H1 (cell line): ENCODE data around the gene ZNF560. TPM values are rescaled to one million over a fixed set of nuclear protein-coding genes. Genes with fewer than 3 reads are reported as not detected.
A peak's percentile ranks its signal among the peaks of the same experiment; 100 is the strongest.

Source experiments
- CTCF ChIA-PET: fragments of 300-600 bp; sonication (Branson Sonifier 250); formaldehyde crosslinking; loops from one replicate; lab custom pipeline; 2021; ENCODE audit not compliant: partially characterized antibody; lab: Charles Lee
- POLR2A ChIA-PET: fragments of 300-600 bp; sonication (Branson Sonifier 250); formaldehyde crosslinking; loops from one replicate; lab custom pipeline; 2021; ENCODE audit warnings: inconsistent platforms; ENCODE audit not compliant: partially characterized antibody; lab: Charles Lee
- DNase-seq, 2 experiments: peaks; one replicate each; pipeline versions ENCODE4 v3.0.0 to v3.0.0-alpha.2; 2010 to 2022; ENCODE audit warnings: low spot score in 2 of 2, low read depth in 1 of 2, mixed read lengths in 1 of 2
- FAIRE-seq: peaks from 2 replicates; lab custom pipeline; 2011; peaks lifted over from hg19 to GRCh38; lab: Jason Lieb, UNC
- H2AFZ ChIP-seq: 2 replicates; pipeline ENCODE4 v1.8.1; 2012; ENCODE audit warnings: low read length, inconsistent platforms
- H2AK5ac ChIP-seq: 2 replicates; pipeline ENCODE4 v1.6.1; 2013; ENCODE audit warnings: low read depth, low read length
- H2BK120ac ChIP-seq: replicated peaks from 2 replicates; pipeline ENCODE3; 2013; ENCODE audit warnings: low read depth, low read length, inconsistent platforms
- H2BK12ac ChIP-seq: 2 replicates; pipeline ENCODE4 v1.6.1; 2013; ENCODE audit warnings: low read depth, low read length
- H2BK15ac ChIP-seq: 2 replicates; pipeline ENCODE4 v1.6.1; 2013; ENCODE audit warnings: low read length
- H2BK20ac ChIP-seq: 2 replicates; pipeline ENCODE4 v1.6.1; 2013; ENCODE audit warnings: low read length
- H2BK5ac ChIP-seq: 2 replicates; pipeline ENCODE4 v1.6.1; 2013; ENCODE audit warnings: low read depth, low read length
- H3K14ac ChIP-seq: 2 replicates; pipeline ENCODE4 v1.6.1; 2013; ENCODE audit warnings: inconsistent platforms; ENCODE audit not compliant: insufficient read length
- H3K18ac ChIP-seq: 2 replicates; pipeline ENCODE4 v1.6.1; 2013; ENCODE audit warnings: low read length; ENCODE audit errors: extremely low read depth
- H3K23ac ChIP-seq: 2 replicates; pipeline ENCODE4 v1.6.1; 2013; ENCODE audit warnings: inconsistent platforms; ENCODE audit not compliant: insufficient read length
- H3K23me2 ChIP-seq: 2 replicates; pipeline ENCODE4 v1.6.1; 2013; ENCODE audit warnings: low read depth, low read length
- H3K27ac ChIP-seq: 2 replicates; pipeline ENCODE4 v1.6.1; 2011; ENCODE audit warnings: low read depth, low read length, inconsistent platforms
- H3K27me3 ChIP-seq, 4 experiments: replicated peaks in 1 of 4; 1 replicate in 1 of 4; 2 replicates in 3 of 4; pipeline versions ENCODE4 v1.6.1 to v1.8.1; 2011 to 2013; ENCODE audit warnings: low read length in 3 of 4, mild to moderate bottlenecking in 3 of 4, inconsistent platforms in 2 of 4, mixed read lengths in 2 of 4, moderate library complexity in 1 of 4; ENCODE audit not compliant: control insufficient read depth in 3 of 4, insufficient read depth in 3 of 4; ENCODE audit errors: extremely low read depth in 1 of 4
- H3K36me3 ChIP-seq, 4 experiments: 2 replicates each; pipeline versions ENCODE4 v1.6.1 to v1.8.1; 2011 to 2013; ENCODE audit warnings: mild to moderate bottlenecking in 4 of 4, low read length in 3 of 4, moderate library complexity in 2 of 4, control low read depth in 1 of 4, inconsistent platforms in 1 of 4; ENCODE audit not compliant: insufficient read depth in 4 of 4, control insufficient read depth in 2 of 4
- H3K4ac ChIP-seq: replicated peaks from 2 replicates; pipeline ENCODE3; 2013; ENCODE audit warnings: low read length, low read depth, mixed read lengths, inconsistent platforms; ENCODE audit not compliant: insufficient read length
- H3K4me1 ChIP-seq, 4 experiments: replicated peaks in 1 of 4; 1 replicate in 1 of 4; 2 replicates in 3 of 4; pipeline versions ENCODE4 v1.6.1 to v1.8.1; 2011 to 2013; ENCODE audit warnings: low read length in 3 of 4, inconsistent platforms in 2 of 4, mixed read lengths in 1 of 4; ENCODE audit not compliant: insufficient read depth in 4 of 4, control insufficient read depth in 3 of 4
- H3K4me2 ChIP-seq, 2 experiments: 2 replicates each; pipeline versions ENCODE4 v1.6.1 to v1.8.1; 2011 to 2013; ENCODE audit warnings: low read depth in 2 of 2, low read length in 2 of 2, control low read depth in 1 of 2, inconsistent platforms in 1 of 2, mild to moderate bottlenecking in 1 of 2; ENCODE audit not compliant: insufficient read depth in 1 of 2
- H3K4me3 ChIP-seq, 4 experiments: fragments of 200-600, 300-600 bp in 1 of 4; sonication (generic), shearing (Covaris generic), sonication (Bioruptor Twin) in 1 of 4; 2 replicates each; pipeline versions ENCODE4 v1.5.1 to v1.8.1; 2011 to 2016; ENCODE audit warnings: low read length in 4 of 4, low read depth in 3 of 4, control low read depth in 2 of 4, inconsistent platforms in 2 of 4, mild to moderate bottlenecking in 2 of 4, mixed read lengths in 1 of 4, moderate library complexity in 1 of 4; ENCODE audit not compliant: insufficient read depth in 2 of 4; ENCODE audit errors: extremely low read depth in 1 of 4
- H3K56ac ChIP-seq: replicated peaks from 2 replicates; pipeline ENCODE3; 2013; ENCODE audit warnings: low read depth, mild to moderate bottlenecking, mixed read lengths, low read length, inconsistent platforms; ENCODE audit not compliant: insufficient read length
- H3K79me1 ChIP-seq: 2 replicates; pipeline ENCODE4 v1.6.1; 2013; ENCODE audit warnings: low read depth, low read length, control low read depth
- H3K79me2 ChIP-seq, 2 experiments: 2 replicates each; pipeline versions ENCODE4 v1.6.1 to v1.8.1; 2012 to 2013; ENCODE audit warnings: low read length in 2 of 2, mild to moderate bottlenecking in 2 of 2, inconsistent platforms in 1 of 2; ENCODE audit not compliant: insufficient read depth in 2 of 2, control insufficient read depth in 1 of 2
- H3K9ac ChIP-seq, 4 experiments: replicated peaks in 1 of 4; 1 replicate in 1 of 4; 2 replicates in 3 of 4; pipeline versions ENCODE4 v1.6.1 to v1.8.1; 2011 to 2013; ENCODE audit warnings: low read depth in 3 of 4, low read length in 3 of 4, control low read depth in 2 of 4, mild to moderate bottlenecking in 2 of 4, moderate library complexity in 2 of 4, inconsistent platforms in 1 of 4; ENCODE audit errors: extremely low read depth in 1 of 4
- H3K9me3 ChIP-seq, 2 experiments: 2 replicates each; pipeline versions ENCODE4 v1.6.1 to v1.8.1; 2012 to 2013; ENCODE audit warnings: mild to moderate bottlenecking in 2 of 2, moderate library complexity in 2 of 2, control low read depth in 1 of 2, inconsistent platforms in 1 of 2, low read depth in 1 of 2, low read length in 1 of 2, mixed read lengths in 1 of 2; ENCODE audit not compliant: insufficient read depth in 2 of 2
- H4K20me1 ChIP-seq, 2 experiments: replicated peaks in 1 of 2; 2 replicates each; pipeline versions ENCODE3 to v1.8.1; 2011 to 2013; ENCODE audit warnings: inconsistent platforms in 2 of 2, low read length in 2 of 2, mild to moderate bottlenecking in 1 of 2; ENCODE audit not compliant: insufficient read depth in 2 of 2, control insufficient read depth in 1 of 2
- H4K5ac ChIP-seq: 2 replicates; pipeline ENCODE4 v1.6.1; 2013; ENCODE audit warnings: low read length, low read depth, mixed read lengths, inconsistent platforms; ENCODE audit not compliant: insufficient read length
- H4K8ac ChIP-seq: 2 replicates; pipeline ENCODE4 v1.8.0; 2013; ENCODE audit warnings: mild to moderate bottlenecking, moderate library complexity, low read length, inconsistent platforms; ENCODE audit not compliant: insufficient read depth; ENCODE audit errors: extremely low read depth
- H4K91ac ChIP-seq: replicated peaks from 2 replicates; pipeline ENCODE3; 2013; ENCODE audit warnings: low read length, mixed read lengths, inconsistent platforms; ENCODE audit not compliant: insufficient read length
- ATF3 ChIP-seq: IDR thresholded peaks from 2 replicates; pipeline ENCODE4 v1.6.1; 2011; ENCODE audit warnings: low read depth, mild to moderate bottlenecking, low read length; ENCODE audit not compliant: insufficient read depth
- SIX5 ChIP-seq: IDR thresholded peaks from 2 replicates; pipeline ENCODE4 v1.6.1; 2011; ENCODE audit warnings: mild to moderate bottlenecking, low read depth, low read length
- SP4 ChIP-seq: IDR thresholded peaks from 2 replicates; pipeline ENCODE4 v1.6.1; 2012; ENCODE audit warnings: low read length, inconsistent platforms
- TAF7 ChIP-seq: optimal IDR thresholded peaks from 2 replicates; pipeline ENCODE3; 2011; ENCODE audit warnings: low read depth, mild to moderate bottlenecking, inconsistent platforms, low read length, moderate library complexity, borderline replicate concordance
- ZNF274 ChIP-seq: IDR thresholded peaks from 2 replicates; pipeline ENCODE4 v1.7.0; 2012; ENCODE audit warnings: low read length, borderline replicate concordance; ENCODE audit errors: extremely low read depth
- WGBS, 2 experiments: shearing (Covaris generic) in 1 of 2; methylation state at CpG; one replicate each; pipeline versions ENCODE4 v1.1.6 to v1.1.7; 2013 to 2015; ENCODE audit warnings: low lambda C conversion rate in 2 of 2, mixed read lengths in 2 of 2, inconsistent platforms in 1 of 2, low coverage in 1 of 2, missing lambda C conversion rate in 1 of 2; ENCODE audit not compliant: insufficient replicate concordance in 2 of 2, insufficient coverage in 1 of 2, insufficient read length in 1 of 2; ENCODE audit errors: extremely low coverage in 1 of 2, missing lambda C conversion rate in 1 of 2; 5-methylcytosine and 5-hydroxymethylcytosine counted together
- polyA plus RNA-seq, 7 experiments: library from polyadenylated mRNA; depleted of rRNA in 3 of 7; stranded (reverse) in 5 of 7; unstranded in 2 of 7; fragments of >200 nt in 5 of 7; fragments of 200-250 nt in 2 of 7; gene quantifications; 1 replicate in 5 of 7; 2 replicates in 1 of 7; 4 replicates in 1 of 7; pipeline versions ENCODE4 v1.2.1 to v1.2.3, GENCODE V29; 2011 to 2013; ENCODE audit warnings: missing spikeins in 2 of 7, mixed read lengths in 2 of 7
- total RNA-seq: library from RNA; stranded (reverse); fragmentation: NEBNext Ultra II Directional; extraction: Animal tissue kit (Norgen Biotek cat#: 25700); gene quantifications from 2 replicates; pipeline ENCODE4 v1.2.1, GENCODE V29; 2021

ZNF560 gene
- total and polyA plus RNA-seq, 2 of the 8 experiments (the other 6 are each of a cell fraction or from before 2014, with no cell fraction given): 0.02 TPM; not detected in 1

- no peak overlapping the region for H3K56ac ChIP-seq
- no peak overlapping the region for H3K4ac ChIP-seq
- H3K9me3 ChIP-seq: peaks cover 63 to 75% of the 10 kb centered on the region in 2 experiments
- FAIRE-seq: no peak
- no peak for TF ChIP-seq SIX5
- peak; percentile 72 for TF ChIP-seq ZNF274
- no peak for TF ChIP-seq TAF7
- TF ChIP-seq SP4: no peak
- TF ChIP-seq ATF3: no peak
- POLR2A ChIA-PET: no interaction called here
- H2BK15ac ChIP-seq: no peak overlapping the region
- no peak overlapping the region for H4K5ac ChIP-seq
- H4K20me1 ChIP-seq: no peaks in the 10 kb centered on the region
- CTCF ChIA-PET: no interaction called here
- H3K4me3 ChIP-seq: no peak overlapping the region
- no peak overlapping the region for H2BK12ac ChIP-seq
- no peak overlapping the region for H3K23ac ChIP-seq
- H4K8ac ChIP-seq: no peak overlapping the region
- no peak overlapping the region for H3K4me2 ChIP-seq
- H3K18ac ChIP-seq: no peak overlapping the region
- H2AK5ac ChIP-seq: no peak overlapping the region
- no peak overlapping the region for H2BK5ac ChIP-seq
- H3K14ac ChIP-seq: no peak overlapping the region
- no peak overlapping the region for H2BK20ac ChIP-seq
- no peak overlapping the region for H3K27ac ChIP-seq
- no peaks in the 10 kb centered on the region for H3K23me2 ChIP-seq
- H3K9ac ChIP-seq: no peak overlapping the region
- H4K91ac ChIP-seq: no peak overlapping the region
- H2AFZ ChIP-seq: no peak overlapping the region
- no peak overlapping the region for H2BK120ac ChIP-seq
- WGBS, 2 experiments: 91% methylated on average over 7 of the region's 7 CpGs; no CpG with 5 or more reads in 1 of the 2 experiments
- H3K36me3 ChIP-seq: no peaks in the 10 kb centered on the region
- H3K27me3 ChIP-seq: no peaks in the 10 kb centered on the region
- no peaks in the 10 kb centered on the region for H3K79me1 ChIP-seq
- H3K79me2 ChIP-seq: no peaks in the 10 kb centered on the region
- no peak for DNase-seq
- no peaks in the 10 kb centered on the region for H3K4me1 ChIP-seq
These were observed 31.3 kb downstream of the ZNF560 start for GRCh38 chr19:9467161-9467560.
